PC-3 (cell line): Measurements from ENCODE around the gene HOXD1. TPM values are rescaled to one million over a fixed set of nuclear protein-coding genes. Genes with fewer than 3 reads are reported as not detected.

ENCODE experiments used
- ATAC-seq: fragments of 200-7000 bp; cut with Tn5 transposase; 2 replicates; pipeline ENCODE4 v1.9.1; 2020; ENCODE audit warnings: mild to moderate bottlenecking, moderate library complexity
- BruUV-seq: library from RNA; stranded (reverse); fragments of 400-500 nt; replicated peaks from 2 replicates; lab custom pipeline; 2021; lab: Mats Ljungman, UMichigan
- CTCF ChIA-PET: fragments of 300-600 bp; sonication (Branson Sonifier 250); formaldehyde crosslinking; loops from one replicate; lab custom pipeline; 2022; ENCODE audit warnings: antibody characterized with exemption; lab: Charles Lee
- POLR2A ChIA-PET: fragments of 300-600 bp; sonication (Branson Sonifier 250); formaldehyde crosslinking; loops from one replicate; lab custom pipeline; 2022; ENCODE audit warnings: antibody characterized with exemption; ENCODE audit not compliant: unreplicated experiment; lab: Charles Lee
- DNase-seq: peaks from one replicate; pipeline ENCODE4 v3.0.0-alpha.2; 2015
- H2AFZ ChIP-seq: fragments of 300-600 bp; sonication (generic); 2 replicates; pipeline ENCODE4 v1.6.0; 2016; ENCODE audit warnings: antibody characterized with exemption, low read length
- H3F3A ChIP-seq: fragments of 300-600 bp; sonication (generic); one replicate; pipeline ENCODE4 v1.6.0; 2017; ENCODE audit warnings: antibody characterized with exemption, low read length, control low read depth, mild to moderate bottlenecking; ENCODE audit not compliant: unreplicated experiment
- H3K27ac ChIP-seq: fragments of 300-600 bp; sonication (generic); 2 replicates; pipeline ENCODE4 v1.5.1; 2016; ENCODE audit warnings: mild to moderate bottlenecking, low read length
- H3K27me3 ChIP-seq: fragments of 300-600 bp; sonication (generic); 2 replicates; pipeline ENCODE4 v1.6.1; 2016; ENCODE audit warnings: low read length, mixed read lengths
- H3K36me3 ChIP-seq: fragments of 300-600 bp; sonication (generic); 2 replicates; pipeline ENCODE4 v1.6.1; 2016; ENCODE audit warnings: low read depth, mixed run types, low read length, mixed read lengths
- H3K4me1 ChIP-seq: fragments of 300-600 bp; sonication (generic); 2 replicates; pipeline ENCODE4 v1.5.1; 2016; ENCODE audit warnings: low read length; ENCODE audit not compliant: insufficient read depth
- H3K4me2 ChIP-seq: fragments of 300-600 bp; sonication (generic); 2 replicates; pipeline ENCODE4 v1.6.0; 2016; ENCODE audit warnings: low read length
- H3K4me3 ChIP-seq: fragments of 300-600 bp; sonication (generic); 2 replicates; pipeline ENCODE4 v1.5.1; 2016; ENCODE audit warnings: mild to moderate bottlenecking, low read length, mixed read lengths
- H3K79me2 ChIP-seq: fragments of 300-600 bp; sonication (generic); 2 replicates; pipeline ENCODE4 v1.6.1; 2017; ENCODE audit warnings: low read length, mixed read lengths
- H3K9ac ChIP-seq: fragments of 300-600 bp; sonication (generic); 2 replicates; pipeline ENCODE4 v1.6.0; 2016; ENCODE audit warnings: mild to moderate bottlenecking, low read length
- H3K9me2 ChIP-seq: fragments of 300-600 bp; sonication (generic); replicated peaks from 2 replicates; pipeline ENCODE4 v1.6.1; 2016; ENCODE audit warnings: mixed run types, low read length, mixed read lengths
- H3K9me3 ChIP-seq: fragments of 300-600 bp; sonication (generic); 2 replicates; pipeline ENCODE4 v1.6.1; 2016; ENCODE audit warnings: low read length, mixed read lengths
- H4K20me1 ChIP-seq: fragments of 300-600 bp; sonication (generic); 2 replicates; pipeline ENCODE4 v1.6.1; 2016; ENCODE audit warnings: low read length, mixed read lengths
- EZH2 ChIP-seq: fragments of 300-600 bp; sonication (generic); IDR thresholded peaks from one replicate; pipeline ENCODE4 v1.6.1; 2017; ENCODE audit warnings: antibody characterized with exemption, mild to moderate bottlenecking, low read length; ENCODE audit not compliant: unreplicated experiment
- EZH2phosphoT487 ChIP-seq: fragments of 300-600 bp; sonication (generic); IDR thresholded peaks from 2 replicates; pipeline ENCODE4 v1.6.1; 2018; ENCODE audit warnings: mild to moderate bottlenecking, antibody characterized with exemption, low read length, borderline replicate concordance
- intact Hi-C: fragments of 100-400 bp; cut with micrococcal nuclease; formaldehyde crosslinking; loops from 2 replicates; pipeline ENCODE4 v1.9.0; 2023
- total RNA-seq: library from RNA; depleted of rRNA; stranded (reverse); fragments of >200 nt; gene quantifications from 2 replicates; pipeline ENCODE4 v1.2.3, GENCODE V29; 2014
- TF ChIP-seq, protein P1 (sequence below): fragments of 300-600 bp; sonication (generic); conservative IDR thresholded peaks from 2 replicates; pipeline ENCODE4 v1.5.1; 2017; ENCODE audit warnings: antibody characterized with exemption, low read depth, mild to moderate bottlenecking, low read length

HOXD1 gene
- total RNA-seq, 1 experiment from 2014 or later = not detected

DNA sequence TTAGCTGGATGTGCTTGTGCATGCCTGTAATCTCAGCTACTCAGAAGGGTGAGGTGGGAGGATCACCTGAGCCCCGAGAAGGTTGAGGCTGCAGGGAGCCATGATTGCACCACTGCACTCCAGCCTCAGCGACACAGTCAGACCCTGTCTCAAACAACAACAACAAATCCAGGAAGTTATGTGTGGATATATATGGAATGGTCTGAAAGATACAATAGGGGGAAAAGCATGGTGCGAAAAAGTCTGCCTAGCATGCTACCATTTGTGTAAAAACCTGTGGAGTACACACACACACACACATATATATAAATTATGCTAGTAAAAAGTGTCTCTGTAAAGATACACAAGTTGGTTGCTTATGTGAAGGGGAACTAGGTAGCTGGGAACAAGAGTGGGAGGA, 6.9 kb upstream of the HOXD1 start:
- no peaks in the 10 kb centered on the region for H4K20me1 ChIP-seq
- intact Hi-C loops = no loop called here
- ChIA-PET POLR2A (no interaction called here), CTCF (interaction anchor here (0.6 kb wide), 1 partner anchor 471 kb away, joined by 3 read pairs; no protein-coding TSS in a partner anchor)
- no peaks in the 10 kb centered on the region for H3F3A ChIP-seq
- no peaks in the 10 kb centered on the region for H3K9me3 ChIP-seq
- ATAC-seq (no peak), DNase-seq (no peak)
- no peaks in the 10 kb centered on the region for H3K9me2 ChIP-seq
- H3K36me3 ChIP-seq = no peaks in the 10 kb centered on the region
- H2AFZ ChIP-seq = no peak overlapping the region
- no peak overlapping the region for H3K4me3 ChIP-seq
- TF ChIP-seq EZH2 (no peak), EZH2phosphoT487 (no peak)
- TF ChIP-seq, protein P1, sequence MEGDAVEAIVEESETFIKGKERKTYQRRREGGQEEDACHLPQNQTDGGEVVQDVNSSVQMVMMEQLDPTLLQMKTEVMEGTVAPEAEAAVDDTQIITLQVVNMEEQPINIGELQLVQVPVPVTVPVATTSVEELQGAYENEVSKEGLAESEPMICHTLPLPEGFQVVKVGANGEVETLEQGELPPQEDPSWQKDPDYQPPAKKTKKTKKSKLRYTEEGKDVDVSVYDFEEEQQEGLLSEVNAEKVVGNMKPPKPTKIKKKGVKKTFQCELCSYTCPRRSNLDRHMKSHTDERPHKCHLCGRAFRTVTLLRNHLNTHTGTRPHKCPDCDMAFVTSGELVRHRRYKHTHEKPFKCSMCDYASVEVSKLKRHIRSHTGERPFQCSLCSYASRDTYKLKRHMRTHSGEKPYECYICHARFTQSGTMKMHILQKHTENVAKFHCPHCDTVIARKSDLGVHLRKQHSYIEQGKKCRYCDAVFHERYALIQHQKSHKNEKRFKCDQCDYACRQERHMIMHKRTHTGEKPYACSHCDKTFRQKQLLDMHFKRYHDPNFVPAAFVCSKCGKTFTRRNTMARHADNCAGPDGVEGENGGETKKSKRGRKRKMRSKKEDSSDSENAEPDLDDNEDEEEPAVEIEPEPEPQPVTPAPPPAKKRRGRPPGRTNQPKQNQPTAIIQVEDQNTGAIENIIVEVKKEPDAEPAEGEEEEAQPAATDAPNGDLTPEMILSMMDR = no peak
- no peak overlapping the region for H3K4me2 ChIP-seq
- no peak overlapping the region for H3K9ac ChIP-seq
- no peaks in the 10 kb centered on the region for H3K4me1 ChIP-seq
- peaks cover 10% of the 10 kb centered on the region; the same call in 1 of the 2 replicates for H3K27me3 ChIP-seq
- no peaks in the 10 kb centered on the region for H3K79me2 ChIP-seq
- no peak overlapping the region for H3K27ac ChIP-seq
- BruUV-seq = no TSS peak

DNA sequence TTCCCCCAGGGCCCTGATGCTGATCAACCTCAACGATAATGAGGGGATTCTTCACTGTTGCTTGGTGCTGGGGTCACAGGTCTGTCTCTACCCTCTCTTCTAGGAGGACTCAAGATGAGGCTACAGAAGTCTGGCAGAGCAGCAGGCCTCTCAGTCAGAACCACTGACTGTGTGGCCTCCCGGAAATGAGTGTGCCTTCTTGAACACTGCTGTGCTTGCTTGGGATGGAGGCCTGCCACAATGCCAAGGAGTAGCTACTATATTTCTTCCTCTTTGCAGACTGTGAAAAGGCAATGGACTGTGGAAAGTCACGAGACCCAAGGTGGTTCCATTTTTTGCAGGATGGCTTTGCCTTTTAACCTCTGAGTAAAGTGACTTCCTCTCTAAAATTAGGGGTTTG, 5.8 kb upstream of the HOXD1 start:
- intact Hi-C loops = no loop called here
- no peaks in the 10 kb centered on the region for H3K9me3 ChIP-seq
- DNase-seq (no peak), ATAC-seq (no peak)
- CTCF ChIA-PET = no interaction called here
- no peaks in the 10 kb centered on the region for H4K20me1 ChIP-seq
- TF ChIP-seq, protein P1 = no peak
- TF ChIP-seq EZH2 (no peak), EZH2phosphoT487 (no peak)
- H3K4me2 ChIP-seq = no peak overlapping the region
- BruUV-seq = no TSS peak
- H3K9me2 ChIP-seq = no peaks in the 10 kb centered on the region
- no peak overlapping the region for H3K9ac ChIP-seq
- no peaks in the 10 kb centered on the region for H3F3A ChIP-seq
- H2AFZ ChIP-seq = no peak overlapping the region
- POLR2A ChIA-PET = no interaction called here
- peaks cover 10% of the 10 kb centered on the region; the same call in 1 of the 2 replicates for H3K27me3 ChIP-seq
- H3K27ac ChIP-seq = no peak overlapping the region
- no peaks in the 10 kb centered on the region for H3K79me2 ChIP-seq
- H3K36me3 ChIP-seq = no peaks in the 10 kb centered on the region
- no peaks in the 10 kb centered on the region for H3K4me1 ChIP-seq
- H3K4me3 ChIP-seq = no peak overlapping the region

DNA sequence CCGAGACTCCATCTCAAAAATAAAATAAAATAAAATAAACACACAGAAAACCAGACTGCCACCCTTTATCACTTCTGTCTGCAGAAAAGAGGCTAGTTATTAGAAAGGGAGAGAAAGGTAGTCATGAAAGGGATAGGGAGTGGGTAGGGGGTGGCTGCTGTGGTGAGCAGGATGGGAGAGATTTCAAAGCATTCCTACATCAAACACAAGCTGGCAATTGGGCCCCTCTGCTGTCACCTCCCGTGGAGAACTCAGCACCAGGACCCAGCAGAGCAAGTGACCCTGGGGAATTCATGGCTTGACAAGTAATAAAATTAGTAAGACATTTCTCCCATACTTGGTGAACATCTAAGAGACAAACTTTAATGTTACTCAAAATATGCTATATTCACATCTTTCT, 3.7 kb upstream of the HOXD1 start:
- POLR2A ChIA-PET = no interaction called here
- Histone ChIP-seq H3K9me2 (no peaks in the 10 kb centered on the region), H3K27me3 (peaks cover 5% of the 10 kb centered on the region; the same call in 1 of the 2 replicates), H4K20me1 (no peaks in the 10 kb centered on the region), H3F3A (no peaks in the 10 kb centered on the region), H3K9me3 (no peaks in the 10 kb centered on the region), H3K9ac (no peak overlapping the region), H3K36me3 (no peaks in the 10 kb centered on the region), H3K4me1 (no peaks in the 10 kb centered on the region), H3K79me2 (no peaks in the 10 kb centered on the region), H3K4me3 (no peak overlapping the region), H3K4me2 (no peak overlapping the region), H3K27ac (no peak overlapping the region), H2AFZ (no peak overlapping the region)
- BruUV-seq = no TSS peak
- TF ChIP-seq EZH2 = no peak
- no peak for TF ChIP-seq EZH2phosphoT487
- TF ChIP-seq, protein P1 = no peak
- intact Hi-C loops = no loop called here
- DNase-seq (no peak), ATAC-seq (no peak)
- CTCF ChIA-PET = no interaction called here
